Adrenal gland (tissue), 12 donors: Measurements from ENCODE around the gene KRT80. TPM values are rescaled to one million over a fixed set of nuclear protein-coding genes. Genes with fewer than 3 reads are reported as not detected.
A peak's percentile ranks its signal among the peaks of the same experiment; 100 is the strongest.

Experiments used
- DNase-seq, 7 donors: peaks; one replicate each; pipeline ENCODE4 v3.0.0-alpha.2; 2019 to 2020
- H3K27ac ChIP-seq, 5 donors: fragments of 200-600 bp; sonication (generic) in 4 of 5; 1 replicate in 3 of 5; 2 replicates in 2 of 5; pipeline versions ENCODE4 v1.5.1 to v1.8.0; 2016 to 2020; ENCODE audit warnings: mild to moderate bottlenecking in 1 of 5
- H3K27me3 ChIP-seq: fragments of 200-600 bp; 2 replicates; pipeline ENCODE4 v1.8.0; 2021
- H3K36me3 ChIP-seq, 2 donors: fragments of 200-600 bp; replicated peaks in 1 of 2; 1 replicate in 1 of 2; 2 replicates in 1 of 2; pipeline versions ENCODE4 v1.5.1 to v1.8.0; 2018 to 2022
- H3K4me1 ChIP-seq, 2 donors: fragments of 200-600 bp; replicated peaks in 1 of 2; 1 replicate in 1 of 2; 2 replicates in 1 of 2; pipeline versions ENCODE4 v1.5.1 to v1.8.0; 2018 to 2021
- H3K4me3 ChIP-seq, 4 donors: fragments of 200-600 bp; sonication (generic) in 3 of 4; one replicate each; pipeline ENCODE4 v1.5.1; 2016 to 2018
- H3K9me3 ChIP-seq, 3 donors: fragments of 200-600 bp; sonication (generic) in 1 of 3; replicated peaks in 1 of 3; 1 replicate in 2 of 3; 2 replicates in 1 of 3; pipeline versions ENCODE4 v1.5.1 to v1.8.0; 2016 to 2021
- POLR2A ChIP-seq, 2 donors: fragments of 450-650 bp; IDR thresholded peaks; one replicate each; pipeline ENCODE4 v1.6.1; 2017; ENCODE audit warnings: antibody characterized with exemption in 2 of 2, mild to moderate bottlenecking in 2 of 2, moderate library complexity in 1 of 2
- WGBS, 4 donors: extraction: QIAGEN DNeasy Blood & Tissue Kit in 2 of 4; methylation state at CpG; one replicate each; pipeline versions ENCODE4 v1.1.5 to v1.1.7; 2013 to 2017; 5-methylcytosine and 5-hydroxymethylcytosine counted together
- intact Hi-C, 2 donors: fragments of 100-400 bp; cut with DNase I; formaldehyde crosslinking; loops; one replicate each; pipeline versions ENCODE4 v1.14.1 to v1.15.0; 2022 to 2023
- polyA plus RNA-seq, 3 donors: library from polyadenylated mRNA; stranded (reverse); fragments of 200-250 nt in 2 of 3; fragments of 350-450 nt in 1 of 3; fragmentation: Illumina TruSeq in 1 of 3; extraction: RNeasy Lipid Tissue Mini Kit (QIAGEN cat#74804) in 1 of 3; gene quantifications; one replicate each; pipeline ENCODE4 v1.2.3, GENCODE V29; 2013 to 2014
- total RNA-seq, 9 donors: library from RNA; depleted of rRNA in 4 of 9; stranded (reverse); fragments of >200 nt in 4 of 9; fragments of 120-200 nt in 1 of 9; fragmentation: NEBNext Ultra II Directional in 1 of 9; extraction: Animal tissue kit (Norgen Biotek cat#: 25700) in 1 of 9; gene quantifications; one replicate each; pipeline versions ENCODE4 v1.1.0 to v1.2.4, GENCODE V29; 2013 to 2023
- TF ChIP-seq, protein P1 (sequence below), 6 experiments: fragments of 450-650 bp in 4 of 6; fragments of 200-600 bp in 2 of 6; sonication (generic) in 1 of 6; IDR thresholded peaks; 1 replicate in 5 of 6; 2 replicates in 1 of 6; pipeline versions ENCODE4 v1.5.1 to v1.8.0; 2016 to 2021; ENCODE audit warnings: antibody characterized with exemption in 6 of 6, mild to moderate bottlenecking in 2 of 6, moderate library complexity in 1 of 6
- donor health status: healthy with polysubstance abuse.
- donor health status: Bipolar disorder and iron deficiency.
- donor health status: DM: yes; HTN: yes; CAD: no.
- donor health status: DM: no; HTN: no; CAD: no.
- donor health status: DM: no; HTN: no; CAD: no.
- donor health status: DM: yes; HTN: yes; CAD: no.

KRT80 gene
- total and polyA plus RNA-seq, 12 donors, result 0.95 to 14.6 (median 3.8) TPM

- DNase-seq, result peak in 5 of 7 donors; percentile 62 to 84 (median 72)
- no peak for TF ChIP-seq POLR2A (IDR thresholded peaks at IDR 0.05)
- TF ChIP-seq, protein P1, sequence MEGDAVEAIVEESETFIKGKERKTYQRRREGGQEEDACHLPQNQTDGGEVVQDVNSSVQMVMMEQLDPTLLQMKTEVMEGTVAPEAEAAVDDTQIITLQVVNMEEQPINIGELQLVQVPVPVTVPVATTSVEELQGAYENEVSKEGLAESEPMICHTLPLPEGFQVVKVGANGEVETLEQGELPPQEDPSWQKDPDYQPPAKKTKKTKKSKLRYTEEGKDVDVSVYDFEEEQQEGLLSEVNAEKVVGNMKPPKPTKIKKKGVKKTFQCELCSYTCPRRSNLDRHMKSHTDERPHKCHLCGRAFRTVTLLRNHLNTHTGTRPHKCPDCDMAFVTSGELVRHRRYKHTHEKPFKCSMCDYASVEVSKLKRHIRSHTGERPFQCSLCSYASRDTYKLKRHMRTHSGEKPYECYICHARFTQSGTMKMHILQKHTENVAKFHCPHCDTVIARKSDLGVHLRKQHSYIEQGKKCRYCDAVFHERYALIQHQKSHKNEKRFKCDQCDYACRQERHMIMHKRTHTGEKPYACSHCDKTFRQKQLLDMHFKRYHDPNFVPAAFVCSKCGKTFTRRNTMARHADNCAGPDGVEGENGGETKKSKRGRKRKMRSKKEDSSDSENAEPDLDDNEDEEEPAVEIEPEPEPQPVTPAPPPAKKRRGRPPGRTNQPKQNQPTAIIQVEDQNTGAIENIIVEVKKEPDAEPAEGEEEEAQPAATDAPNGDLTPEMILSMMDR (IDR thresholded peaks at IDR 0.05), result no peak
- intact Hi-C loops, result no loop called here
- no peaks in the 10 kb centered on the region for H3K36me3 ChIP-seq
- no peaks in the 10 kb centered on the region for H3K27me3 ChIP-seq
- H3K9me3 ChIP-seq, result no peaks in the 10 kb centered on the region
- H3K4me1 ChIP-seq, result peaks cover 16 to 28% of the 10 kb centered on the region in 2 donors
- H3K4me3 ChIP-seq, result no peak overlapping the region
- peak overlapping the region in 3 of 5 donors; percentile 21 to 84 (median 28) for H3K27ac ChIP-seq
- 66 to 79% (median 75%) methylated on average over 11 of the region's 11 CpGs for WGBS, 4 donors
Measured at GRCh38 chr12:52197371-52198231, 5.8 kb upstream of the KRT80 start.

DNA sequence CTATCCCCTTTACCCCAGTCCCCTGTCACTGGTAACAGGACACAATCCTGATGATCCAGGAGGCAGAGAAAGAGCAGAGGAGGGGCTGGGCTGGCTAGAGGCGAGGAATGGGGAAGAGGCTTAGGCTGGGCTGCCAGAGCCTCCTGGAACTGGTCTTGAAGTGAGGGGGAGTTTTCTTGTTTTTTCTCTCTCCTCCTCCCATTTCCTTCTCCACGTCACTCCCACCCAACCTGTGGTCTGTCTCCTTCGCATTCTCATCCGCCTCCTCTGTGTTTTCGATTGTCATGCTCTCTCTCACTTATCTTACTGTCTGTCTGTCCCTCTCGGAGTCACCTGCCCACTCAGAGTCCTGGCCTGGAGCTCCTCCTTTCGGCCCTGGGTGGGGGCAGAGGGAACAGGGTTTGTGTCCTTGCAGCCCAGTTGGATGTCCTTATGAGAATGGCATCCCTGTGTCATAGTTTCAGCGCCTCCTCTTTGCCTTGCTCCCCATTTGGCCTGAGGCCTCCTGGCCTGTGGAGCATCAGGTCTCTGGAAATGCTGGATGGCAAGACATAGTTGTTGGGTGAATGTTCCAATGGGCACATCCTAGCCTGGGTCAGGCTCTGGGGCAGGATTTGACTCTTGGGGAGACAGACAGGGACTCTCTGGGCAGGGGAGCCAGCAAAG is 3.4 kb upstream of the KRT80 start:
- Histone ChIP-seq H3K27me3 (no peaks in the 10 kb centered on the region), H3K4me1 (peaks cover 27 to 47% of the 10 kb centered on the region in 2 donors), H3K4me3 (no peak overlapping the region), H3K36me3 (no peaks in the 10 kb centered on the region), H3K27ac (peak overlapping the region in 1 of 5 donors; percentile 26), H3K9me3 (no peaks in the 10 kb centered on the region)
- 78 to 88% (median 83%) methylated on average over 7 to 8 of the region's 8 CpGs for WGBS, 4 donors
- DNase-seq, result no peak
- intact Hi-C loops, result no loop called here
- TF ChIP-seq, protein P1 (IDR thresholded peaks at IDR 0.05), result no peak
- TF ChIP-seq POLR2A (IDR thresholded peaks at IDR 0.05), result no peak

DNA sequence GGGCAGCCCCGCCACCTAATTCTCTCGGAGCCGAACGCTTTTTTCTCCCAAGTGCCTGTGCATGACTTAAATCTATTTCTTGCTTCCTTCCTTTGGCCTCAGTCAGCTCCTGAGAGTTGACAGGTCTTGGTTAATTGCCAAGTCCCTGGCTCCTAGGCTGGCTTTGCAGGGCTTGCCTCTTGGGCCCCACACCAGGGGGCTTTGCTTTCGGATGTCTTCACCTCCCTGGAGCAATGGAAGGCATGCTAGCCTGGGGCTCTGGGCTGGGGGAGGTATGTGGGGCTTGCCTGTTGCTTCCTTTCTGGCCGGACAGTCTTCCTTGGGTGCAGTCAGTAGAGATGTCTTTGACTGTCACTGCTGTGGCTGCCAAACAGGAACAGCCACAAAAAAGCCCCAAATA is 2.2 kb upstream of the KRT80 start:
- H3K4me1 ChIP-seq, result peaks cover 27 to 46% of the 10 kb centered on the region in 2 donors
- intact Hi-C loops, result no loop called here
- no peaks in the 10 kb centered on the region for H3K27me3 ChIP-seq
- H3K27ac ChIP-seq, result peak overlapping the region in 2 of 5 donors; percentile 4 to 41
- no peak overlapping the region for H3K4me3 ChIP-seq
- no peaks in the 10 kb centered on the region for H3K9me3 ChIP-seq
- 42 to 46% (median 44%) methylated on average over 6 of the region's 6 CpGs for whole genome bisulfite sequencing, 4 donors
- H3K36me3 ChIP-seq, result no peaks in the 10 kb centered on the region
- DNase-seq, result peak in 2 of 7 donors; percentile 49 to 53
- no peak for TF ChIP-seq POLR2A (IDR thresholded peaks at IDR 0.05)
- TF ChIP-seq, protein P1 (IDR thresholded peaks at IDR 0.05), result no peak

- Histone ChIP-seq H3K27ac (peak overlapping the region in 2 of 5 donors; percentile 4 to 41), H3K4me1 (peaks cover 27 to 41% of the 10 kb centered on the region in 2 donors)
- intact Hi-C loops, result no loop called here
Measured at GRCh38 chr12:52193532-52193931, 1.7 kb upstream of the KRT80 start.

More at GRCh38 chr12:52193532-52193931, 1.7 kb upstream of the KRT80 start:
- Histone ChIP-seq H3K4me3 (no peak overlapping the region), H3K9me3 (no peaks in the 10 kb centered on the region), H3K36me3 (no peaks in the 10 kb centered on the region), H3K27me3 (no peaks in the 10 kb centered on the region)
- no peak for TF ChIP-seq POLR2A (IDR thresholded peaks at IDR 0.05)
- TF ChIP-seq, protein P1 (IDR thresholded peaks at IDR 0.05), result no peak
- peak in 1 of 7 donors; percentile 51 for DNase-seq
- WGBS, 4 donors, result 33 to 58% (median 51%) methylated on average over 2 to 6 of the region's 6 CpGs
